Large intestine (tissue), 3 donors: ENCODE results near the gene SSBP3. TPM values are rescaled to one million over a fixed set of nuclear protein-coding genes. Genes with fewer than 3 reads are reported as not detected.
"Not testable (repeated sequence)": the region's sequence is repeated elsewhere in the genome, so short reads cannot be mapped to it uniquely, and the experiment has no call there.

ENCODE experiments used
- DNase-seq, 2 donors: peaks; one replicate each; pipeline versions ENCODE4 v3.0.0 to v3.0.0-alpha.2; 2013
- H3K27ac ChIP-seq: one replicate; pipeline ENCODE4 v1.5.1; 2013; ENCODE audit warnings: low read length
- H3K27me3 ChIP-seq: 2 replicates; pipeline ENCODE4 v1.6.1; 2013; ENCODE audit warnings: low read length; ENCODE audit not compliant: control insufficient read depth, insufficient read depth
- H3K36me3 ChIP-seq: 2 replicates; pipeline ENCODE4 v1.6.1; 2013; ENCODE audit warnings: low read length; ENCODE audit not compliant: control insufficient read depth, insufficient read depth
- H3K4me1 ChIP-seq: one replicate; pipeline ENCODE4 v1.6.1; 2013; ENCODE audit warnings: low read length; ENCODE audit not compliant: control insufficient read depth, insufficient read depth
- H3K4me3 ChIP-seq: one replicate; pipeline ENCODE4 v1.5.1; 2013; ENCODE audit warnings: low read length
- H3K9me3 ChIP-seq: one replicate; pipeline ENCODE4 v1.6.1; 2013; ENCODE audit warnings: mild to moderate bottlenecking, low read depth, low read length, moderate library complexity; ENCODE audit not compliant: control insufficient read depth
- WGBS: methylation state at CpG from one replicate; pipeline ENCODE4 v1.1.5; 2013; ENCODE audit warnings: low lambda C conversion rate; ENCODE audit not compliant: insufficient coverage; 5-methylcytosine and 5-hydroxymethylcytosine counted together
- polyA plus RNA-seq: library from polyadenylated mRNA; unstranded; fragments of 120-200 nt; gene quantifications from one replicate; pipeline ENCODE4 v1.2.1, GENCODE V29; 2013

Gene SSBP3
- polyA plus RNA-seq, 1 donor = 48.2 TPM

DNA sequence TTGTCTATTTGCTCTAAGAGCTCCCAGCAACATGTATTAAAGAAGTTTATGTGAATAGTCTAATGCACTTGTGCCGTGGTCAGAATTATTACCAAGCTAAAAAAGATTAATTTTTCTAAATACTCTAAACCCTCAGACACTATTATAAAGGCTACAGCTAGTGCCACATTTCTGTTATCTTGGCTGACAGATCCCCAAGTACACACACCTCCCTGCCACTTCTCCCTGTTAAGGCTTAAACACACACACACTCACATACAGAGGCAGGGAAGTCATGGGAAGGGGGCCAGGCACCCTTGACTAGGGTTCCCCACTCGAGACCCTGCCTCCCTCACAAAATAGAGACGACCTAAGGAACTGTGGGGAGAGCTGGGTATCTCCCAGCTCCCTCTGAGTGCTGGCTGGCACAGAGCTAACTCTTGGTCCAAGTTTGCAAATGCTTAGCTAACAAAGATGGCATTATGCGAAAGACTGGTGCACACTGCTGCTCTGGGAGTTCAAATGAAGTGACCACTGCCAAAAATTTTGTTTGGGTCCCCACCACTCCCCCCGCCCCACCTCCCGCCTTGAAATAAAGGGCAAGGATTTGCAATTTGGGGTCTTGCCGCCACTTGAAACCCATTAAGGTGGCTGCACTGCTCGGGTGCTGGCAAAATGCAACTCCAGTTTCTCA, 9.8 kb downstream of the SSBP3 start:
- WGBS = no CpG with 5 or more reads among the region's 8 CpGs
- H3K27ac ChIP-seq = no peak overlapping the region
- H3K27me3 ChIP-seq = no peaks in the 10 kb centered on the region
- peaks cover 73% of the 10 kb centered on the region for H3K36me3 ChIP-seq
- H3K9me3 ChIP-seq = no peaks in the 10 kb centered on the region
- peaks cover 9% of the 10 kb centered on the region for H3K4me1 ChIP-seq
- DNase-seq = no peak
- H3K4me3 ChIP-seq = no peak overlapping the region

DNA sequence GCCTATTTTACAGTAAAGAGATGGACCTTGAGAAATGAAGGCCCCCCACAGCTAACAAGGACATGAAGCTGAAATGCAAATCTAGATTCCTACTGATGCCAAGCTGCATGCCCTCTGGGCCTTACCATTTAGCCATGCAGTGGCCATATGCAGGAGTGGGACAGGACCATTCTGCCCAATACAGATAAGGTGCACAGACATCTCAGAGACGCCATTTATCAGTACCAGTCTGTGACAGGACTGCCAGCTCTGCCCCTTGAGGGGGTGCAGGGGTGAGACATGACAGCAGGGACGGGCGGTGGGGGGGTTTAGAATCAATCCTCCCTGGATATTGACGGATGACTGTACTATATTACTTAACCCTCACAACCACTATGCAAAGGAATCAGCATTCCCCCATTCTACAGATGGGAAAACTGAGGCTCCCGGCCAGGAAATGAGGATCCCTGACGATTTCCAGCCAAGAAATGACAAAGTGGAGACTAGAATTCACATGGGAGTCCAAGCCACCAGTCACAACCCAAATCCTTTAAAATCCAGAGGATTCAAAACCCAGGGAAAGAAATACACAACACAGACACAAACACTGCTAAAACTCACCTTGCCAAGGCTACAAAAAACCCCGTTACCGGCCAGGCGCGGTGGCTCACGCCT, 10.8 kb downstream of the SSBP3 start:
- H3K36me3 ChIP-seq = peaks cover 72% of the 10 kb centered on the region
- H3K4me3 ChIP-seq = no peak overlapping the region
- H3K27ac ChIP-seq = no peak overlapping the region
- H3K27me3 ChIP-seq = no peaks in the 10 kb centered on the region
- DNase-seq = no peak
- H3K9me3 ChIP-seq = no peaks in the 10 kb centered on the region
- WGBS = no CpG with 5 or more reads among the region's 11 CpGs
- H3K4me1 ChIP-seq = peaks cover 9% of the 10 kb centered on the region

DNA sequence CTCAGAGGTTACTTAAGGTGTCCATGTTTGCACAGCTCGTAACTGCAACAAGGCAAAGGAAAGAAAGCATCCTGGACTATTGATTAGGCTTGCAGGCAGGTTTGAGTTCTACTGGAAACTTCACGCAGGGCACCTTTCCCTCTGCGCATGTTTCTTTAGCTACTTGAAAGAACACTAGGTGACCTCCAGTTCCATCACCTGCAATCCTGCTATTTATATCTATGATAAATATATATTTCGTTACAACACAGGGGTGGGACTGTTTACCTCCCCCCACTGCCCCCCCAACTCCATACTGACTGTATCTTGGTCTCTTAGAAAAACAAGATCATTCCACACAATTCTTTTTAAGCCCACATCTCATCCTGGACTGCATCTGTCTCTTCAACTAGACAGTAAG, 12.1 kb downstream of the SSBP3 start:
- peaks cover 71% of the 10 kb centered on the region for H3K36me3 ChIP-seq
- WGBS = 100% methylated on average over 1 of the region's 4 CpGs

DNA sequence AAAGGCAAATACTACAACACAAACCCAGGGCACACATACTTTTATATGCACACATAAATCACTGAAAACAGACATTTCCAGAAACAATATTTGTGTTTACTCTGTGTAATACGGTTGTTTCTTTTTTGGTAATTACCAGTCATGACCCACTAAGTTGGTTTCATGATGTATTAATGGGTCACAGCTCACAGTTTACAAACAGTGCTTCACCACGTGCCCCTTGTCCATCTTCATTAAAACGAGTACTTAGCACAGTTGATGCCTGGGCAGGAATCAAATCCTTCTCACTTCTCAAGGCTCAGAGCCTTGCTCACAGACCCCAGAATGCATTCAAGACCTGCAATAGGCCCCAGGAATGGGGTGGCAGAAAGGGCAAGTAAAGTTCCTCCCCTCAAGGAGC, 13.8 kb downstream of the SSBP3 start:
- H3K9me3 ChIP-seq = no peaks in the 10 kb centered on the region
- H3K4me3 ChIP-seq = no peak overlapping the region
- no peak overlapping the region for H3K27ac ChIP-seq
- WGBS = no CpG with 5 or more reads among the region's 3 CpGs
- H3K36me3 ChIP-seq = peaks cover 65% of the 10 kb centered on the region
- H3K4me1 ChIP-seq = peaks cover 6% of the 10 kb centered on the region
- no peak for DNase-seq
- no peaks in the 10 kb centered on the region for H3K27me3 ChIP-seq

More for the DNA sequence above, 12.1 kb downstream of the SSBP3 start:
- Histone ChIP-seq H3K4me3 (no peak overlapping the region), H3K4me1 (peaks cover 9% of the 10 kb centered on the region), H3K27ac (no peak overlapping the region), H3K27me3 (no peaks in the 10 kb centered on the region), H3K9me3 (no peaks in the 10 kb centered on the region)
- DNase-seq = no peak

DNA sequence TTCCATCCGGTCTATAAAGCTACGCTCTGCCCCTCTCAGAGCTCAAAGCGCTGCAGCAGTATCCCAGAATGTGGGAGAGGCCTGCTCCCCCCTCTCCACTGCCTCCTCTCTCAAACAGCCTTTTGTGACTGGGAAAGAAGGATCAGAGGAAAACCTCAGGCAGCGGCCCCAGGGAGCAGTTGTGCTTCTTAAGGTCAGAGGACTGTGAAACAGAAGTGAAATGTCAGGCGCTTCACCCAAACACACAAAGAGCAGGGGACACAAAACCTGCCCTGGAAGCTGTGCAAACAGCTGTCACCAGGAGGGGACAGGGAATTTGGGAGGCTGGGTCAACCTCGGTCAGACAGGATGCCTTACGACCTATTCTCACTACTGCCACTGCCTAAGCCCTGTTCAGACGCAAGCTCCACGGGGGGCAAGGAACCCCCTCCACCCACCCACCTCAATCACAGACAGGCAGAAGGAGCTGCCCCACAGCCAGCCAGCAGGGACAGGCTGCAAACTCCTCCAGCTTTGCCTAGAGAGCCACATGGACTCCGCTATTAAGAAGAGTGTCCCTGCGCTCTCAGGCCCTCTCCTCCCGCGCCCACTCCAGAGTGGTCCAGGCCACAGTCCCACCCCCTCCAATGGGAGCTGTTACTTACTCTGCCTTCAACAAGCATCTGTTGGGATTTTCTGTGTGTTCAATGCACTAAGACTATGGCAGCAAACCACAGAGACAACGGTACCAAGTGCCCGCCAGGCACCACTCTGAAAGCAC, 14.6 kb downstream of the SSBP3 start:
- peaks cover 64% of the 10 kb centered on the region for H3K36me3 ChIP-seq
- H3K9me3 ChIP-seq = no peaks in the 10 kb centered on the region
- DNase-seq = no peak
- H3K4me1 ChIP-seq = no peaks in the 10 kb centered on the region
- no peaks in the 10 kb centered on the region for H3K27me3 ChIP-seq
- H3K4me3 ChIP-seq = no peak overlapping the region
- 92% methylated on average over 2 of the region's 15 CpGs for WGBS
- no peak overlapping the region for H3K27ac ChIP-seq

DNA sequence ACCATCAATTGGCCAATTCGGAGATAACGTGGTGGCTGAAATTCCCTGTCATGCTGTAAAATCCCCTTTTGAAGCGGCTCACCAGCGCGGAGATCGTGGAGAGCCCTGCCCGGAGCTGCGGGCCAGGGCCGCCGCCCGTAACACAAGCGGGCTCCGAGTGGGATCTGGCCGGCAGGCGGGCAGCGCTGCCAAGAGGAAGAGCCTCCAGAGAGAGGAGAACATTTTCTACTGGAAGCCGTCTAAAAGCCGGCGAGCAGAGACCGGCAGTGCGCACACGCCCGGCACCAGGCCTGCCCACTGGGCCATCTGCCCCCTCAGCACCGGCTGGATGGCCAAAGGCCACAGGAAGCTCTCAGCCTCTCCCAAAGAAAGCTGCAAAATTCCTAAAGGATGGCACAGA, 15.5 kb downstream of the SSBP3 start:
- Histone ChIP-seq H3K27me3 (no peaks in the 10 kb centered on the region), H3K27ac (no peak overlapping the region), H3K4me1 (no peaks in the 10 kb centered on the region), H3K9me3 (no peaks in the 10 kb centered on the region), H3K4me3 (no peak overlapping the region), H3K36me3 (peaks cover 61% of the 10 kb centered on the region)
- no peak for DNase-seq
- no CpG with 5 or more reads among the region's 24 CpGs for WGBS

DNA sequence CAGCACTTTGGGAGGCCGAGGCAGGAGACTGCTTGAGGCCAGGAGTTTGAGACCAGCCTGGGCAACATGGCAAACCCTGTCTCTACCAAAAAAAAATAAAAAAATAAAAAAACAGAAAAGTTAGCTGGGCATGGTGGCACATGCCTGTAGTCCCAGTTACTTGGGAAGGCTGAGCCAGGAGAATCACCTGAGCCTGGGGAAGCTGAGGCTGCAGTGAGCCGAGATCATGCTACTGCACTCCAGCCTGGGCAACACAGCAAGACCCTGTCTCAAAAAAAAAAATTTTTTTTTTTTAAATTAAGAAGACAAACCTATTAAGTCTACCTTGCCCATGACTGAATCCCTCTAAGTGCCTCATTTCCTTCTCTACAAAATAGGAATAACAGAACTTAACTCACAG, 16.6 kb downstream of the SSBP3 start:
- not testable (repeated sequence) for H3K27me3 ChIP-seq, H3K9me3 ChIP-seq, H3K27ac ChIP-seq, H3K4me1 ChIP-seq, DNase-seq, H3K4me3 ChIP-seq
- peaks cover 60% of the 10 kb centered on the region for H3K36me3 ChIP-seq
- no CpG with 5 or more reads among the region's 2 CpGs for WGBS

DNA sequence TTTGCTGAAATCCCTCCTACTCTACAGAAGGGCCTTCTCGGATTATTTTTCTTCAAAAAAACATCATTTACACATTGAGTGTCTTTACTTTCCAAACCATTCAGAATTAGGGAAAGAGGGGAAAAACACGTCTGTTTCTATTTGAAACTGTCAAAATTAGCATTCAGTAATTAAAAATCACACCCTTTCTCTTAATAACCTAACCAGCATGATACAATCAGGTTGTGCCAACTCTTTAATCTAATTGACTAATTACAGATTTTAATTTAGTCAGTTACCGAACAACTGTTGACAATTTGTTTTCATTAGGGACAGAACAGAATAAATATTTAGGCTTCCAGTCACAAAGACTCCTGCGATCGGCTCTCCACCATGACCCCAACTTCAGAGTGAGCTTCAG, 18.8 kb downstream of the SSBP3 start:
- H3K9me3 ChIP-seq = no peaks in the 10 kb centered on the region
- no peak for DNase-seq
- no peak overlapping the region for H3K27ac ChIP-seq
- no peak overlapping the region for H3K4me3 ChIP-seq
- H3K4me1 ChIP-seq = peaks cover 16% of the 10 kb centered on the region
- H3K36me3 ChIP-seq = peaks cover 45% of the 10 kb centered on the region
- no CpG with 5 or more reads among the region's 5 CpGs for WGBS
- H3K27me3 ChIP-seq = no peaks in the 10 kb centered on the region

DNA sequence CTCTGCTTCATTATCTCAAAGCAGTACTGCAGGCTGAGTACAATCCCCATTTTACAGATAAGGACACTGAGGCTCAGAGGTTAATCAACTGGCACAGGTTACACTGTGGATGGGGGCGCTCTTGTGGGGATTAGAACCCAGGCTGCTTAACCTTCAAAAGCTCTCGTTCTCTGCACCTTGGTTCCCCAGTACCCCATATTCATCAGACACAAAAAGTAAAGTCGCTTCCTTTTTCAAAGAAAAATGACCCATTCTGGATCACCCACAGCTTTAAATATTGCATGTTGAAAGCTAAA, 20.5 kb downstream of the SSBP3 start:
- Histone ChIP-seq H3K27me3 (no peaks in the 10 kb centered on the region), H3K4me3 (no peak overlapping the region), H3K36me3 (peaks cover 30% of the 10 kb centered on the region), H3K27ac (no peak overlapping the region), H3K9me3 (no peaks in the 10 kb centered on the region), H3K4me1 (peaks cover 16% of the 10 kb centered on the region)
- WGBS = no CpG with 5 or more reads among the region's 3 CpGs
- no peak for DNase-seq

DNA sequence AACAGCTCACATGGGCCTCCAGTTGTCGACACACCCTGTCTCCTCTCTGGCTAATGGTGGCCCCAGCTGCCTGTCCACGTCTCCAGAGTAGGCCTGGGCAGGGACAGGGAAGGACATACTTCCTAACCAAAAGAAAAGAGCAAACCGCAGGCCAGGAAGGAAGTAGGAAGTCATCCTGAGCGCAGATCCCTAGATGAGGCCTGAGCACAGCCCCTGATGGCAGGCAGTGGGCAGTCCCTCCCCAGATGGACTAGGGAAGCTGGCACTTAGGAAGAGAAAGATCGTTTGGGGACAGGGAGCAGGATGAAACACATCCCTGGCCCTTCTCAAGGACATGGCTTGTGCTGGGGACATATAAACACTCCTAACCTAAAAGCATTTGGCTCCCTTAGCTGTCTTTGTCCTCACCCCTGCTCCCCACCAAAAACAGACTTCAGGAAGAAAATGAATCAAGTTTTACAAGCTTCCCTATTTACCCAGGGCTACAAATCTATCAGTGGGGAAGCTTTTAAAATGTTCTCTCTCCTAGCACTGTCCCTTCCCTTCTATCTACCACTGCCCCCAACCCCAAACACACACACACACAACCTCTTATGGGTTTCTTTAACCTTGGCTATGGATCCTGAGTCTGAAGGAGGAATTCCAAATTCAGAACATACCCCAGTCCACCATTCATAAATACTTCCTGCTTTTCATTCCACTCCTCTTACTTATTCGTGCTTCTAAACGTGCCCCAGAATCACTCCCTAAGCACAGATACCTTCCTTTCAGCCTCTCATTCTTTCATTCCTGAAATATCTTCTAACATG, 21.1 kb downstream of the SSBP3 start:
- H3K4me1 ChIP-seq = peaks cover 16% of the 10 kb centered on the region
- H3K36me3 ChIP-seq = peaks cover 34% of the 10 kb centered on the region
- no peaks in the 10 kb centered on the region for H3K9me3 ChIP-seq
- H3K4me3 ChIP-seq = no peak overlapping the region
- WGBS = no CpG with 5 or more reads among the region's 7 CpGs
- H3K27ac ChIP-seq = no peak overlapping the region
- DNase-seq = no peak
- no peaks in the 10 kb centered on the region for H3K27me3 ChIP-seq
